Panc1 (cell line): Measurements from ENCODE around the gene TCP11L2.

Source experiments
- CTCF ChIP-seq: fragments of 450-650 bp; IDR thresholded peaks from 2 replicates; pipeline ENCODE4 v1.5.1; 2017; ENCODE audit warnings: mild to moderate bottlenecking
- POLR2AphosphoS5 ChIP-seq: IDR thresholded peaks from 2 replicates; pipeline ENCODE4 v1.6.1; 2012; ENCODE audit warnings: mild to moderate bottlenecking, low read depth, low read length, moderate library complexity
- TCF7L2 ChIP-seq: IDR thresholded peaks from 2 replicates; pipeline ENCODE4 v1.6.1; 2011; ENCODE audit warnings: mild to moderate bottlenecking, low read depth, low read length, inconsistent platforms

- no peak for TF ChIP-seq CTCF
- no peak for TF ChIP-seq POLR2AphosphoS5
- no peak for TF ChIP-seq TCF7L2
Observed at GRCh38 chr12:106378788-106379187, 76.3 kb downstream of the TCP11L2 start.
